Measurements from ENCODE around the gene FBXW5. TPM values are rescaled to one million over a fixed set of nuclear protein-coding genes. Genes with fewer than 3 reads are reported as not detected.
A peak's percentile ranks its signal among the peaks of the same experiment; 100 is the strongest.

FBXW5 gene
- polyA plus RNA-seq, 3 donors, result 85.3 to 117 (median 92.7) TPM

GRCh38 chr9:136901516-136902258, 42.9 kb downstream of the FBXW5 start:
- no peaks in the 10 kb centered on the region for H3K4me1 ChIP-seq (ENCODE audit: control insufficient read depth in 1 of 2, insufficient read depth in 2 of 2, low read length in 2 of 2)
- intact Hi-C loops (cut with micrococcal nuclease), result no loop called here
- peaks cover 37 to 76% of the 10 kb centered on the region in 2 donors for H3K36me3 ChIP-seq (replicated peaks in 1 of 2; ENCODE audit: control insufficient read depth in 1 of 2, insufficient read depth in 2 of 2, low read length in 2 of 2)
- H4K20me1 ChIP-seq (ENCODE audit: insufficient read depth, low read length), result no peaks in the 10 kb centered on the region
- Mint-ChIP-seq H3K27me3 (ENCODE audit: low read depth in 3 of 3) (no peaks in the 10 kb centered on the region), H3K36me3 (peaks cover 40 to 74% of the 10 kb centered on the region in 2 donors), H3K4me1 (peaks cover 2% of the 10 kb centered on the region), H3K9me3 (no peaks in the 10 kb centered on the region), H3K27ac (peak overlapping the region in 3 of 7 donors; percentile 20 to 78 (median 51)), H3K4me3 (no peak overlapping the region)
- no peaks in the 10 kb centered on the region for H3K27me3 ChIP-seq (ENCODE audit: control insufficient read depth in 2 of 2, insufficient read depth in 2 of 2, low read length in 2 of 2)
- no peak for DNase-seq
- H3K9ac ChIP-seq (ENCODE audit: insufficient read depth, low read length, poor library complexity, severe bottlenecking), result no peak overlapping the region
- TF ChIP-seq CTCF (IDR thresholded peaks at IDR 0.05), result no peak
- H3K27ac ChIP-seq (ENCODE audit: low read depth in 1 of 2, low read length in 2 of 2), result peak overlapping the region in 1 of 2 donors; percentile 42
- peaks cover 4% of the 10 kb centered on the region for H3K79me2 ChIP-seq (ENCODE audit: insufficient read depth, low read length)
- H3K9me3 ChIP-seq (replicated peaks in 1 of 2; ENCODE audit: control insufficient read depth in 1 of 2, insufficient read depth in 1 of 2, low read length in 2 of 2), result no peaks in the 10 kb centered on the region
- 70% methylated on average over 20 of the region's 20 CpGs for WGBS (ENCODE audit: insufficient coverage)
- H3K4me2 ChIP-seq (replicated peaks; ENCODE audit: extremely low read depth, low read length, poor library complexity, severe bottlenecking), result no peak overlapping the region
- H3K4me3 ChIP-seq (replicated peaks in 1 of 3; ENCODE audit: low read depth in 2 of 3, low read length in 3 of 3), result no peak overlapping the region
- H2AFZ ChIP-seq (ENCODE audit: insufficient read depth, low read depth, low read length, poor library complexity, severe bottlenecking), result no peak overlapping the region

- H3K36me3 Mint-ChIP-seq, result peaks cover 36 to 68% of the 10 kb centered on the region in 2 donors
- no peaks in the 10 kb centered on the region for H3K4me1 ChIP-seq (ENCODE audit: control insufficient read depth in 1 of 2, insufficient read depth in 2 of 2, low read length in 2 of 2)
- WGBS (ENCODE audit: insufficient coverage), result 94% methylated on average over 13 of the region's 13 CpGs
- H3K4me3 Mint-ChIP-seq, result no peak overlapping the region
- no peak overlapping the region for H3K27ac ChIP-seq (ENCODE audit: low read depth in 1 of 2, low read length in 2 of 2)
- peaks cover 33 to 70% of the 10 kb centered on the region in 2 donors for H3K36me3 ChIP-seq (replicated peaks in 1 of 2; ENCODE audit: control insufficient read depth in 1 of 2, insufficient read depth in 2 of 2, low read length in 2 of 2)
- no peak overlapping the region for H3K9ac ChIP-seq (ENCODE audit: insufficient read depth, low read length, poor library complexity, severe bottlenecking)
- peak overlapping the region in 1 of 7 donors; percentile 78 for H3K27ac Mint-ChIP-seq
- peaks cover 2% of the 10 kb centered on the region for H3K4me1 Mint-ChIP-seq
- no peaks in the 10 kb centered on the region for H3K9me3 ChIP-seq (replicated peaks in 1 of 2; ENCODE audit: control insufficient read depth in 1 of 2, insufficient read depth in 1 of 2, low read length in 2 of 2)
- H3K9me3 Mint-ChIP-seq, result no peaks in the 10 kb centered on the region
- intact Hi-C loops (cut with micrococcal nuclease), result no loop called here
- no peaks in the 10 kb centered on the region for H3K27me3 Mint-ChIP-seq (ENCODE audit: low read depth in 3 of 3)
- H2AFZ ChIP-seq (ENCODE audit: insufficient read depth, low read depth, low read length, poor library complexity, severe bottlenecking), result no peak overlapping the region
- H3K79me2 ChIP-seq (ENCODE audit: insufficient read depth, low read length), result peaks cover 8% of the 10 kb centered on the region
- DNase-seq, result no peak
- no peak overlapping the region for H3K4me2 ChIP-seq (replicated peaks; ENCODE audit: extremely low read depth, low read length, poor library complexity, severe bottlenecking)
- H3K4me3 ChIP-seq (replicated peaks in 1 of 3; ENCODE audit: low read depth in 2 of 3, low read length in 3 of 3), result no peak overlapping the region
- H3K27me3 ChIP-seq (ENCODE audit: control insufficient read depth in 2 of 2, insufficient read depth in 2 of 2, low read length in 2 of 2), result no peaks in the 10 kb centered on the region
- peaks cover 4% of the 10 kb centered on the region for H4K20me1 ChIP-seq (ENCODE audit: insufficient read depth, low read length)
- no peak for TF ChIP-seq CTCF (IDR thresholded peaks at IDR 0.05)
Measured at GRCh38 chr9:136900988-136901515, 43.5 kb downstream of the FBXW5 start.
